Kidney (tissue), 14 donors: ENCODE measurements around the gene LIMK2. TPM values are rescaled to one million over a fixed set of nuclear protein-coding genes. Genes with fewer than 3 reads are reported as not detected.
A peak's percentile ranks its signal among the peaks of the same experiment; 100 is the strongest.

Experiments
- DNase-seq, 5 donors: peaks; one replicate each; pipeline ENCODE4 v3.0.0-alpha.2; 2013 to 2020
- FAIRE-seq: peaks from 2 replicates; lab custom pipeline; 2012; peaks lifted over from hg19 to GRCh38; lab: Jason Lieb, UNC
- H3K27ac ChIP-seq, 2 donors: one replicate each; pipeline ENCODE4 v1.7.0; 2013; ENCODE audit warnings: low read depth in 2 of 2, low read length in 2 of 2, inconsistent platforms in 1 of 2
- H3K27me3 ChIP-seq: one replicate; pipeline ENCODE4 v1.7.1; 2013; ENCODE audit warnings: low read length, inconsistent platforms; ENCODE audit not compliant: control insufficient read depth, insufficient read depth
- H3K36me3 ChIP-seq, 3 donors: one replicate each; pipeline versions ENCODE4 v1.7.0 to v1.7.1; 2013; ENCODE audit warnings: low read length in 3 of 3, control low read depth in 1 of 3, inconsistent platforms in 1 of 3; ENCODE audit not compliant: insufficient read depth in 3 of 3, control insufficient read depth in 2 of 3
- H3K4me1 ChIP-seq, 3 donors: one replicate each; pipeline versions ENCODE4 v1.7.0 to v1.7.1; 2013; ENCODE audit warnings: low read length in 3 of 3, inconsistent platforms in 1 of 3, low read depth in 1 of 3; ENCODE audit not compliant: control insufficient read depth in 2 of 3, insufficient read depth in 2 of 3
- H3K4me3 ChIP-seq, 3 donors: one replicate each; pipeline versions ENCODE4 v1.7.0 to v1.8.1; 2013; ENCODE audit warnings: low read length in 3 of 3, control low read depth in 1 of 3, inconsistent platforms in 1 of 3
- H3K9ac ChIP-seq, 3 donors: one replicate each; pipeline versions ENCODE4 v1.7.0 to v1.7.1; 2013; ENCODE audit warnings: low read length in 3 of 3, control low read depth in 1 of 3, inconsistent platforms in 1 of 3
- H3K9me3 ChIP-seq, 3 donors: one replicate each; pipeline versions ENCODE4 v1.7.0 to v1.7.1; 2013; ENCODE audit warnings: low read length in 3 of 3, control low read depth in 1 of 3, inconsistent platforms in 1 of 3; ENCODE audit not compliant: control insufficient read depth in 2 of 3, insufficient read depth in 1 of 3
- CTCF ChIP-seq: IDR thresholded peaks from 3 replicates; pipeline ENCODE4 v1.5.1; 2012; ENCODE audit warnings: mild to moderate bottlenecking, moderate library complexity, borderline replicate concordance; ENCODE audit not compliant: insufficient read depth; ENCODE audit errors: extremely low read depth
- intact Hi-C: fragments of 100-400 bp; cut with DNase I; formaldehyde crosslinking; loops from one replicate; pipeline ENCODE4 v1.11.1; 2022
- polyA plus RNA-seq: library from polyadenylated mRNA; stranded (reverse); fragments of 350-450 nt; fragmentation: Illumina TruSeq; extraction: RNeasy Lipid Tissue Mini Kit (QIAGEN cat#74804); gene quantifications from one replicate; pipeline ENCODE4 v1.2.3, GENCODE V29; 2014; ENCODE audit warnings: low read depth, low replicate concordance; ENCODE audit not compliant: insufficient read depth
- total RNA-seq: library from RNA; stranded (reverse); fragmentation: NEBNext Ultra II Directional; extraction: Animal tissue kit (Norgen Biotek cat#: 25700); gene quantifications from one replicate; pipeline ENCODE4 v1.2.1, GENCODE V29; 2021
- donor health status: control.
- donor health status: control.
- donor health status: control.
- donor health status: control.
- donor health status: control.
- donor health status: DM: yes; HTN: yes; CAD: no.
- donor health status: Normal renal cell carcinoma (clear cell type).

The LIMK2 gene
- total and polyA plus RNA-seq, 2 donors from 2014 or later: 20.3 to 48.2 TPM

- Histone ChIP-seq H3K36me3 (no peaks in the 10 kb centered on the region), H3K4me3 (no peak overlapping the region), H3K27ac (no peak overlapping the region), H3K9me3 (no peaks in the 10 kb centered on the region), H3K27me3 (no peaks in the 10 kb centered on the region), H3K9ac (no peak overlapping the region), H3K4me1 (peaks cover 0 to 30% (median 18%) of the 10 kb centered on the region in 3 donors)
- no peak for TF ChIP-seq CTCF
- intact Hi-C loops: no loop called here
- DNase-seq (no peak), FAIRE-seq (no peak)
These were observed 34.6 kb downstream of the LIMK2 start for GRCh38 chr22:31246687-31247086.

- Histone ChIP-seq H3K4me1 (peaks cover 0 to 34% (median 18%) of the 10 kb centered on the region in 3 donors), H3K27ac (no peak overlapping the region), H3K4me3 (peak overlapping the region; percentile 55 to 87 (median 81)), H3K9me3 (no peaks in the 10 kb centered on the region), H3K36me3 (no peaks in the 10 kb centered on the region), H3K27me3 (no peaks in the 10 kb centered on the region), H3K9ac (no peak overlapping the region)
- DNase-seq (no peak), FAIRE-seq (no peak)
- no peak for TF ChIP-seq CTCF
- intact Hi-C loops: no loop called here
These were observed 35.6 kb downstream of the LIMK2 start for GRCh38 chr22:31247726-31248125.

GRCh38 chr22:31248138-31248745 lies 36.1 kb downstream of the LIMK2 start:
- intact Hi-C loops: no loop called here
- H3K27ac ChIP-seq: peak overlapping the region; percentile 57 to 65
- H3K36me3 ChIP-seq: no peaks in the 10 kb centered on the region
- peaks cover 0 to 34% (median 18%) of the 10 kb centered on the region in 3 donors for H3K4me1 ChIP-seq
- TF ChIP-seq CTCF: no peak
- FAIRE-seq (peak; percentile 87), DNase-seq (peak; percentile 88 to 94 (median 91))
- H3K4me3 ChIP-seq: peak overlapping the region; percentile 55 to 87 (median 81)
- H3K27me3 ChIP-seq: no peaks in the 10 kb centered on the region
- H3K9ac ChIP-seq: peak overlapping the region in 2 of 3 donors; percentile 73 to 87
- no peaks in the 10 kb centered on the region for H3K9me3 ChIP-seq
